GM18858 (cell line): ENCODE measurements around the gene NLGN4X.
"Not testable (repeated sequence)": the region's sequence is repeated elsewhere in the genome, so short reads cannot be mapped to it uniquely, and the experiment has no call there.

Experiments
- ATAC-seq: cut with Tn5 transposase; IDR thresholded peaks from one replicate; pipeline ENCODE4 v1.9.1; 2021; ENCODE audit not compliant: unreplicated experiment

Gene NLGN4X

GRCh38 chrX:6015423-6015822 lies 213.2 kb downstream of the NLGN4X start:
- no peak for ATAC-seq

- no peak for ATAC-seq
These were observed 216.3 kb downstream of the NLGN4X start for GRCh38 chrX:6012357-6012756.

- no peak for ATAC-seq
These were observed 222.8 kb downstream of the NLGN4X start for GRCh38 chrX:6005856-6006255.

- no peak for ATAC-seq
These were observed 224.1 kb downstream of the NLGN4X start for GRCh38 chrX:6004529-6004928.

GRCh38 chrX:6002056-6002455 lies 226.6 kb downstream of the NLGN4X start:
- ATAC-seq = no peak

GRCh38 chrX:5998901-5999300 lies 229.8 kb downstream of the NLGN4X start:
- ATAC-seq = no peak

- ATAC-seq = no peak
These were observed 230.2 kb downstream of the NLGN4X start for GRCh38 chrX:5998456-5998855.

GRCh38 chrX:5991393-5991792 lies 237.3 kb downstream of the NLGN4X start:
- ATAC-seq = no peak

GRCh38 chrX:5979338-5979737 lies 249.3 kb downstream of the NLGN4X start:
- ATAC-seq = no peak

- no peak for ATAC-seq
These were observed 252.3 kb downstream of the NLGN4X start for GRCh38 chrX:5976332-5976731.

- ATAC-seq = no peak
These were observed 257.4 kb downstream of the NLGN4X start for GRCh38 chrX:5971300-5971699.

GRCh38 chrX:5965406-5965805 lies 263.3 kb downstream of the NLGN4X start:
- no peak for ATAC-seq

- no peak for ATAC-seq
These were observed 269.4 kb downstream of the NLGN4X start for GRCh38 chrX:5959286-5959685.

- no peak for ATAC-seq
These were observed 270.1 kb downstream of the NLGN4X start for GRCh38 chrX:5958523-5958922.

- no peak for ATAC-seq
These were observed 271.2 kb downstream of the NLGN4X start for GRCh38 chrX:5957506-5957905.

- ATAC-seq = no peak
These were observed 292.2 kb downstream of the NLGN4X start for GRCh38 chrX:5936438-5936837.

GRCh38 chrX:5928224-5928623 lies 300.4 kb downstream of the NLGN4X start:
- ATAC-seq = no peak

- no peak for ATAC-seq
These were observed 311.7 kb downstream of the NLGN4X start for GRCh38 chrX:5916945-5917344.

- ATAC-seq = no peak
These were observed 312.9 kb downstream of the NLGN4X start for GRCh38 chrX:5915783-5916182.

- no peak for ATAC-seq
These were observed 321.5 kb downstream of the NLGN4X start for GRCh38 chrX:5907207-5907606.

- ATAC-seq = not testable (repeated sequence)
These were observed 325.0 kb downstream of the NLGN4X start for GRCh38 chrX:5903586-5904190.

GRCh38 chrX:5898463-5898862 lies 330.2 kb downstream of the NLGN4X start:
- ATAC-seq = no peak

GRCh38 chrX:5891378-5891777 lies 337.3 kb downstream of the NLGN4X start:
- no peak for ATAC-seq
